ENCODE results near the gene GRID2. TPM values are rescaled to one million over a fixed set of nuclear protein-coding genes. Genes with fewer than 3 reads are reported as not detected.

The GRID2 gene
- total RNA-seq, 1 donor from 2014 or later = not detected

GRCh38 chr4:93814722-93815121, 1511.0 kb downstream of the GRID2 start:
- intact Hi-C loops (cut with DNase I) = no loop called here
- TF ChIP-seq POLR2AphosphoS5 (IDR thresholded peaks at IDR 0.05; ENCODE audit: insufficient read depth in 1 of 2, low read depth in 1 of 2) (no peak), POLR2A (IDR thresholded peaks at IDR 0.05) (no peak), CTCF (IDR thresholded peaks at IDR 0.05) (no peak)
- H3K9me3 ChIP-seq = no peaks in the 10 kb centered on the region
- H3K27ac ChIP-seq = no peak overlapping the region
- H3K27me3 ChIP-seq = no peaks in the 10 kb centered on the region
- no peaks in the 10 kb centered on the region for H3K4me1 ChIP-seq
- H3K36me3 ChIP-seq = no peaks in the 10 kb centered on the region
- no peak overlapping the region for H3K4me3 ChIP-seq
- no peak for DNase-seq (ENCODE audit: extremely low spot score in 2 of 2)

Small RNA genes lying within 50 kb of the gene (small RNA-seq; reads per million reads assigned to genes)
- gene RNA5SP164 = not detected
